SJSA1 (cell line): ENCODE results near the gene SLC5A11. TPM values are rescaled to one million over a fixed set of nuclear protein-coding genes. Genes with fewer than 3 reads are reported as not detected.

Source experiments
- DNase-seq, 2 experiments: peaks; one replicate each; pipeline ENCODE4 v3.0.0-alpha.2; 2015 to 2020; ENCODE audit warnings: low spot score in 2 of 2, low read depth in 1 of 2
- H3K27ac ChIP-seq: fragments of 250-450 bp; sonication (Bioruptor Pico); 2 replicates; pipeline ENCODE4 v1.5.1; 2020; ENCODE audit warnings: mild to moderate bottlenecking, moderate library complexity
- H3K27me3 ChIP-seq: fragments of 250-450 bp; sonication (Bioruptor Pico); replicated peaks from 2 replicates; pipeline ENCODE4 v1.5.1; 2020; ENCODE audit warnings: mild to moderate bottlenecking, moderate library complexity
- H3K36me3 ChIP-seq: fragments of 250-450 bp; sonication (Bioruptor Pico); 2 replicates; pipeline ENCODE4 v1.5.1; 2020; ENCODE audit warnings: mild to moderate bottlenecking
- H3K4me1 ChIP-seq: fragments of 250-450 bp; sonication (Bioruptor Pico); replicated peaks from 2 replicates; pipeline ENCODE4 v1.6.1; 2021; ENCODE audit warnings: mild to moderate bottlenecking
- H3K4me3 ChIP-seq: fragments of 250-450 bp; sonication (Bioruptor Pico); 2 replicates; pipeline ENCODE4 v1.5.1; 2020; ENCODE audit warnings: mild to moderate bottlenecking
- H3K9me3 ChIP-seq: fragments of 250-450 bp; sonication (Bioruptor Pico); replicated peaks from 2 replicates; pipeline ENCODE4 v1.5.1; 2020; ENCODE audit warnings: mild to moderate bottlenecking
- total RNA-seq: library from RNA; depleted of rRNA; stranded (reverse); fragments of >200 nt; shearing (Covaris generic); gene quantifications from 2 replicates; pipeline ENCODE4 v1.2.3, GENCODE V29; 2014; rRNA removed

SLC5A11 gene
- total RNA-seq, 1 experiment from 2014 or later: 0.16 TPM

DNA sequence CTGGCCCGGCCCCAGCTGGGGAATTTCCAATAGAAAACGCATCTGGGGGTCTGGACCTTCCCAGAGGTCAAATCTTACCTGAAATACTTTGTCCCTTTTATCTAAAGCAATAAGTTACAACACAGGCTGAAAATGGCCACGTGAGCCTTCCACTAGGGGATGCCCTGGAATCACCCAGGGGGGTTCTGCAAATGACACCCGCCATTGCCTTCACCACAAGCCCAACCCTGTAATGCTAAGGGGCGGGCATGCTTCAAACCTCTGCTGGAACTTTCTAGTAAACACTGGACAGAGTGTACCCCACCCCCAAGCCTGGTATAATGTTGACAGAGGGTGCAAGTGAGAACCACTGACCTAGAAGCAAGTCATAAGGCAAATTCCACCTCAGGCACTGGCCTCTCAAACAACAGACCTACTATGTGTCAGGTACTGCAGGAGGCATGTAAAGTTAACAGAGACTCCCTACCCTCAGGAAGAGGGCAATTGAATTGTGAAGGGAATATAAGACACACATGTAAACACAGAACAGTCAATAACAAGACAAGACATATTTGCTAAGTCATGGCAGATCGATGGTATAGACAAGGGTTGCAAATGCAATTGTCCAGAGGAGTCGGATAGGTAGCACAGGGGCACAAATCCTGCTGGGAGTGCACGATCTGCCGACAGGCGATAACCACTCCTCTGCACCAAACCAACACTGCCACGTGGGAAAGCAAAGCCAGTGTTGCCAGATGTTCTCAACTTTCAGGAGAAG, 110.4 kb downstream of the SLC5A11 start:
- DNase-seq: no peak
- H3K27me3 ChIP-seq: no peaks in the 10 kb centered on the region
- H3K36me3 ChIP-seq: peaks cover 95% of the 10 kb centered on the region
- H3K4me1 ChIP-seq: no peaks in the 10 kb centered on the region; the same call in 1 of the 2 replicates
- no peak overlapping the region for H3K4me3 ChIP-seq
- no peak overlapping the region for H3K27ac ChIP-seq
- H3K9me3 ChIP-seq: no peaks in the 10 kb centered on the region

DNA sequence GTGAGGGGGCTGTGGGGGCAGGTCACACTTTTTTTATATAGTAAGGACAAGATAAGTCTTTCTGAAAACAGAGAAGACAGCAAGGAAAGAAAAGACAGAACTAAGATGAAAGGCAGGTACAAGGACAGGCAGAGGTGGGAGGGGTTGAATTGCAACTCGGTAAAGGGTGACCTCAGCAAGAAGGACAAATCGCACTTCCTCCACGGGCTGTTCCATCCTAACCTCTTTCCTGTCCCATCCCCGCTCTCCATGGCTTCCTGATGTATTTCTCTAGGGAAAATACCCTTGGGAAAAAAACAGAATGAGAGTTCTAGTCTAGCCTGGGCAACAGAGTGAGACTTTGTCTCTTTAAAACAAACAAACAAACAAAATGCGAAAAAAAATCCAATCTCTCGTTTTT, 112.1 kb downstream of the SLC5A11 start:
- DNase-seq: no peak
- H3K4me1 ChIP-seq: no peaks in the 10 kb centered on the region; the same call in 1 of the 2 replicates
- H3K27me3 ChIP-seq: no peaks in the 10 kb centered on the region
- H3K9me3 ChIP-seq: no peaks in the 10 kb centered on the region; the same call in 1 of the 2 replicates
- no peak overlapping the region for H3K27ac ChIP-seq
- H3K36me3 ChIP-seq: peaks cover 88% of the 10 kb centered on the region
- H3K4me3 ChIP-seq: no peak overlapping the region

Other genes with a start within 250 kb of the SLC5A11 start
- gene TNRC6A, start 116.3 kb upstream of the SLC5A11 start, total RNA-seq: 17.1 and 26.8 TPM in 2 replicates
- 34.5 and 39.0 TPM in 2 replicates for gene ARHGAP17, start 169.4 kb downstream of the SLC5A11 start, total RNA-seq